ENCODE data around the gene MIEN1. TPM values are rescaled to one million over a fixed set of nuclear protein-coding genes. Genes with fewer than 3 reads are reported as not detected.

MIEN1 gene
- total and polyA plus RNA-seq, 2 of the 13 experiments (the other 11 are each of a cell fraction or from before 2014, with no cell fraction given), result 40.6 to 56.6 TPM

DNA sequence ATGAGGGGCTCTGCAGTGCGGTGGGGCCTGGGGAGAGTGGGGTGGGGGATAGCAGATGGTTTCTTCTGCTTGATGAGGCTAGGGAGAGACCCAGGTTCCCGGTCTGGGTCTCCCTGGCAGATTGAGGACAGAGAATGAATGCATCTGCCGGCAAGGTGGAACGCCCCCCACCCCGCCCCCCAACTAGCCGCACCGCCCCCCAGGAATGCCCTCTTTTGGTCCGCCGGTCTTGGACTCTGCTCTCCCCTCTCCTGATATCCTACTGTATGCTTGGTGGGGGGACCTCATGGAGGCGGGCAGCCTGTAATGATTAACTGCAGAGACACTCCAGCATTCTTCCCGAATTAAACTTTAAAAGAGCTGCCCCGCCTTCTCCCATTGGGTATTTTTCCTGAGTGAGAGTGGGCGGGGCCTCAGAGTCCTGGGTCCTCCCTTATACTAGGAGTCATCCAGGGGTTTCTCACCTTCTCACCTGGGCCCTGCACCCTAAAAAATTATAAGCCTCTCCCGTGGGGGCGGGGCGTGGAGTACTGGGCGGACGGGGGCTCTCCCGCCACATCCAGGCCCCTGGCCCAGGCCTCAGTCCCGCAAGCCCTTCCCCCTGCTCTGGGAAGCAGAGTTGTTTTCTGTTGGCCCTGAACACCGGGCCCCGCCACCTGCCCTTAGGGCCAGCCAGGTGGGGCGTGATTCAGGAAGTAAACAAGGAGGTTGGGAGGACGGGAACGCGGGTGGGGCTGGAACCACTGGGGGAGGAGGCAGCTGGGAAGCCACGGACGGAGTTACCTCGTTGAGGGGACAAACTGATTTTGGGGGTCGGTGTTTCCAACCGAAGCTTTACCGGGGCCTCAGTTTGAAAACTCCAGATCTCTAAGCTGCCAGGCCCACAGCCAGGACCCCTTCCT is 8.9 kb upstream of the MIEN1 start (continued):
- TF ChIP-seq HES4 (CRISPR knock-in tag; IDR thresholded peaks at IDR 0.05; ENCODE audit: borderline replicate concordance) (peak; percentile 79), ZBTB21 (CRISPR knock-in tag; IDR thresholded peaks at IDR 0.05) (no peak; the same call in 1 of the 2 replicates), TARDBP (CRISPR knock-in tag; IDR thresholded peaks at IDR 0.05) (peak; percentile 88; the same call in 1 of the 2 replicates), RERE (CRISPR knock-in tag; IDR thresholded peaks at IDR 0.05; ENCODE audit: low read depth) (peak; percentile 13; the same call in 1 of the 2 replicates), MAFF (IDR thresholded peaks at IDR 0.05; ENCODE audit: low read depth, low read length) (no peak), NKX3-1 (CRISPR knock-in tag; IDR thresholded peaks at IDR 0.05) (no peak), ZNF20 (CRISPR knock-in tag; IDR thresholded peaks at IDR 0.05) (no peak), CAMTA2 (CRISPR knock-in tag; IDR thresholded peaks at IDR 0.05; ENCODE audit: borderline replicate concordance) (no peak), STAT5B (CRISPR knock-in tag; IDR thresholded peaks at IDR 0.05) (peak; percentile 85; the same call in 1 of the 2 replicates), HHEX (CRISPR knock-in tag; IDR thresholded peaks at IDR 0.05) (0 out of 2 replicates have a peak, but pooled peaks have one; percentile 20), ETV6 (CRISPR knock-in tag; conservative IDR thresholded peaks at IDR 0.05) (no peak; the same call in 1 of the 2 replicates), AHR (CRISPR knock-in tag; IDR thresholded peaks at IDR 0.05) (0 out of 2 replicates have a peak, but pooled peaks have one; percentile 49), FOXC1 (CRISPR knock-in tag; IDR thresholded peaks at IDR 0.05; ENCODE audit: borderline replicate concordance) (peak; percentile 83; the same call in 1 of the 2 replicates), YEATS4 (CRISPR knock-in tag; IDR thresholded peaks at IDR 0.05; ENCODE audit: borderline replicate concordance) (no peak; the same call in 1 of the 2 replicates), MAFG (CRISPR knock-in tag; IDR thresholded peaks at IDR 0.05) (no peak), ZNF709 (CRISPR knock-in tag; IDR thresholded peaks at IDR 0.05) (no peak), RFX3 (CRISPR knock-in tag; IDR thresholded peaks at IDR 0.05) (no peak), REXO4 (CRISPR knock-in tag; IDR thresholded peaks at IDR 0.05; ENCODE audit: borderline replicate concordance) (no peak), ZNF430 (CRISPR knock-in tag; IDR thresholded peaks at IDR 0.05) (peak; percentile 89; the same call in 1 of the 2 replicates)
- TF ChIP-seq, protein P1, sequence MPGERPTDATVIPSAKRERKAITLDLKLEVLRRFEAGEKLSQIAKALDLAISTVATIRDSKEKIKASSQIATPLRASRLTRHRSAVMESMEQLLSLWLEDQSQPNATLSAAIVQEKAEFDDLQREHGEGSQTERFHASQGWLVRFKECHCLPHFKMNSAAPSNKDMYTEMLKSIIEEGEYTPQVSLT (CRISPR knock-in tag; IDR thresholded peaks at IDR 0.05; ENCODE audit: borderline replicate concordance, low read depth), result no peak
- TF ChIP-seq, protein P2, sequence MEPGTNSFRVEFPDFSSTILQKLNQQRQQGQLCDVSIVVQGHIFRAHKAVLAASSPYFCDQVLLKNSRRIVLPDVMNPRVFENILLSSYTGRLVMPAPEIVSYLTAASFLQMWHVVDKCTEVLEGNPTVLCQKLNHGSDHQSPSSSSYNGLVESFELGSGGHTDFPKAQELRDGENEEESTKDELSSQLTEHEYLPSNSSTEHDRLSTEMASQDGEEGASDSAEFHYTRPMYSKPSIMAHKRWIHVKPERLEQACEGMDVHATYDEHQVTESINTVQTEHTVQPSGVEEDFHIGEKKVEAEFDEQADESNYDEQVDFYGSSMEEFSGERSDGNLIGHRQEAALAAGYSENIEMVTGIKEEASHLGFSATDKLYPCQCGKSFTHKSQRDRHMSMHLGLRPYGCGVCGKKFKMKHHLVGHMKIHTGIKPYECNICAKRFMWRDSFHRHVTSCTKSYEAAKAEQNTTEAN (CRISPR knock-in tag; conservative IDR thresholded peaks at IDR 0.05), result no peak; the same call in 1 of the 2 replicates

Measured in HepG2 (cell line).